Osteoblast (primary cell): ENCODE data around the gene ATP2A3. TPM values are rescaled to one million over a fixed set of nuclear protein-coding genes. Genes with fewer than 3 reads are reported as not detected.

Experiments
- DNase-seq: peaks from one replicate; pipeline ENCODE4 v3.0.0; 2011; ENCODE audit warnings: low spot score, mixed read lengths; ENCODE audit not compliant: insufficient read length; ENCODE audit errors: missing footprints
- H2AFZ ChIP-seq: 2 replicates; pipeline ENCODE4 v1.6.0; 2011; ENCODE audit warnings: mild to moderate bottlenecking, low read length
- H3K27ac ChIP-seq: 2 replicates; pipeline ENCODE4 v1.5.1; 2011; ENCODE audit warnings: mild to moderate bottlenecking, low read depth, low read length, moderate library complexity
- H3K27me3 ChIP-seq: 2 replicates; pipeline ENCODE4 v1.6.0; 2012; ENCODE audit warnings: mild to moderate bottlenecking, control low read depth, inconsistent platforms, low read length, moderate library complexity; ENCODE audit not compliant: insufficient read depth
- H3K36me3 ChIP-seq: 2 replicates; pipeline ENCODE4 v1.5.1; 2011; ENCODE audit warnings: mild to moderate bottlenecking, low read length, control low read depth, moderate library complexity; ENCODE audit not compliant: insufficient read depth
- H3K4me1 ChIP-seq: 2 replicates; pipeline ENCODE4 v1.5.1; 2011; ENCODE audit warnings: mild to moderate bottlenecking, low read length, control low read depth, moderate library complexity; ENCODE audit not compliant: insufficient read depth
- H3K4me2 ChIP-seq: 2 replicates; pipeline ENCODE4 v1.6.0; 2011; ENCODE audit warnings: mild to moderate bottlenecking, low read length; ENCODE audit not compliant: insufficient read depth
- H3K4me3 ChIP-seq: fragments of 200-600 bp; sonication (generic); 3 replicates; pipeline ENCODE4 v1.5.1; 2012; ENCODE audit warnings: mild to moderate bottlenecking, low read length, inconsistent platforms; ENCODE audit not compliant: insufficient read depth
- H3K79me2 ChIP-seq: 2 replicates; pipeline ENCODE4 v1.6.0; 2012; ENCODE audit warnings: mild to moderate bottlenecking, low read length, control low read depth, inconsistent platforms; ENCODE audit not compliant: insufficient read depth
- H3K9me3 ChIP-seq: 2 replicates; pipeline ENCODE4 v1.5.1; 2011; ENCODE audit warnings: low read depth, low read length, control low read depth
- H4K20me1 ChIP-seq: 2 replicates; pipeline ENCODE4 v1.6.0; 2012; ENCODE audit warnings: mild to moderate bottlenecking, low read length, control low read depth; ENCODE audit not compliant: insufficient read depth
- CTCF ChIP-seq: IDR thresholded peaks from 2 replicates; pipeline ENCODE4 v1.5.1; 2011; ENCODE audit warnings: mild to moderate bottlenecking, low read depth, low read length, moderate library complexity; ENCODE audit errors: extremely low read depth
- total RNA-seq: library from RNA; depleted of rRNA; stranded (reverse); fragments of >200 nt; gene quantifications from 2 replicates; pipeline ENCODE4 v1.2.3, GENCODE V29; 2012

Gene ATP2A3
- total RNA-seq, 1 donor: 1.4 TPM

- H3K9me3 ChIP-seq: no peaks in the 10 kb centered on the region
- H2AFZ ChIP-seq: no peak overlapping the region
- H3K4me1 ChIP-seq: peaks cover 4% of the 10 kb centered on the region
- H3K4me3 ChIP-seq: no peak overlapping the region
- peaks cover 2% of the 10 kb centered on the region for H4K20me1 ChIP-seq
- no peak overlapping the region for H3K4me2 ChIP-seq
- no peaks in the 10 kb centered on the region for H3K79me2 ChIP-seq
- no peaks in the 10 kb centered on the region for H3K36me3 ChIP-seq
- H3K27ac ChIP-seq: no peak overlapping the region
- no peak for TF ChIP-seq CTCF
- DNase-seq: no peak
- peaks cover 38% of the 10 kb centered on the region for H3K27me3 ChIP-seq
These were observed 3.5 kb downstream of the ATP2A3 start for GRCh38 chr17:3960764-3961163.

- Histone ChIP-seq H3K36me3 (no peaks in the 10 kb centered on the region), H3K4me3 (no peak overlapping the region), H3K27ac (no peak overlapping the region), H2AFZ (no peak overlapping the region), H3K4me1 (peaks cover under 1% of the 10 kb centered on the region), H4K20me1 (peaks cover 2% of the 10 kb centered on the region), H3K4me2 (no peak overlapping the region), H3K9me3 (no peaks in the 10 kb centered on the region), H3K27me3 (peaks cover 33% of the 10 kb centered on the region), H3K79me2 (no peaks in the 10 kb centered on the region)
- no peak for DNase-seq
- TF ChIP-seq CTCF: no peak
These were observed 4.2 kb downstream of the ATP2A3 start for GRCh38 chr17:3959921-3960601.

DNA sequence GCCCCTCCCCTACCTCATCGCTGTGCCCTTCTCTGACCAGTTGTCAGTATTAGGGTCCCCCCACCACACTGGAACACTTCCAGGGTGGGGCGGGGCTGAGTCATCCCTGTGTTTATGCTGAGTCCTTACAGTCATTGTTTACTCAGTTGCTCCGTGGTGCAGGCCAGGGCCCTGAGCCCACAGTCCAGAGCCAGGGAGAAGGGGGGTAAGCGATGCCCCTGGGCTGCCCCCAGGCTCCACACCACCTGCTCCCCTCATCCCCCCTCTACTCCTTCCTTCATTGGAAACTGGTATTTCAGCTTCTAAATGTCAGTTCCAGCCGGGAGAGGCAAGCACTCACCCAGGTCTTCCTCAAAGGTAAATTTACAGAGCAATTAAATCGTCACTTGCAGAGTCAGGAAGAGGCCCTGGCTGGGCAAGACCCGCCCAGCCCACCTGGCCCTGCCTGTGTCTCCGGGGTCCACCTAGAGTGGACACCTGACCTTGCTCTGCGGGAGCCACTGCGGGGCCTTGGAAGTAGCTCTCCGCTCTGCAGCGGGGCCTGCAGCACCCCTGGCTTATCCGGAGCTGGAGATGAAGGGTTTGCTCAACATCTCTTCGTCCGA lies 4.8 kb downstream of the ATP2A3 start:
- no peak for TF ChIP-seq CTCF
- Histone ChIP-seq H3K9me3 (no peaks in the 10 kb centered on the region), H4K20me1 (peaks cover 2% of the 10 kb centered on the region), H3K36me3 (no peaks in the 10 kb centered on the region), H3K27me3 (peaks cover 26% of the 10 kb centered on the region), H3K27ac (no peak overlapping the region), H3K79me2 (no peaks in the 10 kb centered on the region), H2AFZ (no peak overlapping the region), H3K4me3 (no peak overlapping the region), H3K4me1 (no peaks in the 10 kb centered on the region), H3K4me2 (no peak overlapping the region)
- peak; percentile 98 for DNase-seq

DNA sequence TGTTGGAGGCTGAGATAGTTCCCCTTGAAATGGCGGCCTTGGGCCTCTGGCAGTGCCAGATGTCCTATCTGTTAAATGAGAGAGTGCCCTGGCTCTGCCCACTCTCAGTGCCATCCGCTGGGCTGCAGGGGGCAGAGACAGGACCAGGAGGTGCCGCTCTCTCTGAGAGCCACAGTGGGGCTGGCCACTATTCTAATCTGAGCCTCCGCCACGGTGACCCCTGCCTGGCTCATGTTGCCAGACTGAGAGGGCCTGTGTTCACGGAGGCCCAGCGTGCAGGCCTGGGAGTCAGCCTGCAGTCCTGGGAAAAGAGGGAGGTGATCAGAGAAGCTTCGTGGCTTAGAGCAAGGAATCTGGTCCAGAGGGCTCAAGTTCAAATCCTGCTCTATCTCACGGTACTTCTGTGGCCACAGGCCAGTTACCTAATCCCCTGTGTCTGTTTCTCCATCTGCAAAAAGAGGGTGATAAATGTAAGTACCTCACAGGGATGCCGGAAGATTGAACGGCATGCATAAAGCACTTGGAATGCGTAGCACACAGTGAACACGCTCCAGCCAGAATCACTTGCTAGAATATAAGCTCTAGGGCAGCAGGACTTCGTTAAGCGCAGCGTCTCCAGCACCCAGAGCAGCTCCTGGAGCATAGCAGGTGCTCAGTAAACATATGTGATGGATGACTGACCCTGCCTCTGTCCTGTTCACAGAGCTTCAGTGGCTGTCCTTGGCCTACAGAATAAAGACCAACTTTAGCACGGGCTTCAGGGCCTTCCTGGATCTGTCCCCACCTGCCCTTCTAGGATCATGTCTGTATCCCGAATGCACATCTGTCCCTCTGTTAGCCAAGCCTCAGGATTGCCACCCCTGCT lies 6.3 kb downstream of the ATP2A3 start:
- Histone ChIP-seq H3K36me3 (no peaks in the 10 kb centered on the region), H3K79me2 (no peaks in the 10 kb centered on the region)
- no peak for DNase-seq

More for the DNA sequence above, 6.3 kb downstream of the ATP2A3 start:
- Histone ChIP-seq H3K9me3 (no peaks in the 10 kb centered on the region), H3K4me3 (no peak overlapping the region), H3K27me3 (peaks cover 16% of the 10 kb centered on the region), H2AFZ (no peak overlapping the region), H3K4me1 (no peaks in the 10 kb centered on the region), H3K27ac (no peak overlapping the region), H3K4me2 (no peak overlapping the region), H4K20me1 (no peaks in the 10 kb centered on the region)
- no peak for TF ChIP-seq CTCF
